Psoas muscle (tissue), 8 donors: Measurements from ENCODE around the gene CA10. TPM values are rescaled to one million over a fixed set of nuclear protein-coding genes. Genes with fewer than 3 reads are reported as not detected.

Experiments used
- ATAC-seq, 4 donors: fragments of 200-7000 bp; cut with Tn5 transposase; one replicate each; pipeline ENCODE4 v1.9.1; 2020; ENCODE audit warnings: moderate library complexity in 3 of 4, mild to moderate bottlenecking in 2 of 4
- DNase-seq, 2 donors: peaks; one replicate each; pipeline ENCODE4 v3.0.0-alpha.2; 2020
- H3K27ac ChIP-seq: fragments of 200-600 bp; one replicate; pipeline ENCODE4 v1.8.0; 2022
- H3K27me3 ChIP-seq, 3 donors: fragments of 200-600 bp in 1 of 3; one replicate each; pipeline versions ENCODE4 v1.6.1 to v1.8.0; 2013 to 2022; ENCODE audit warnings: low read length in 2 of 3, mild to moderate bottlenecking in 2 of 3, moderate library complexity in 1 of 3; ENCODE audit not compliant: insufficient read depth in 3 of 3
- H3K36me3 ChIP-seq, 2 donors: fragments of 200-600 bp in 1 of 2; one replicate each; pipeline versions ENCODE4 v1.6.1 to v1.8.0; 2013 to 2022; ENCODE audit warnings: low read depth in 1 of 2, mild to moderate bottlenecking in 1 of 2, moderate library complexity in 1 of 2; ENCODE audit not compliant: insufficient read depth in 1 of 2
- H3K4me1 ChIP-seq: fragments of 200-600 bp; one replicate; pipeline ENCODE4 v1.8.0; 2022
- H3K4me3 ChIP-seq: fragments of 200-600 bp; one replicate; pipeline ENCODE4 v1.8.0; 2022; ENCODE audit warnings: mild to moderate bottlenecking
- H3K9me3 ChIP-seq: fragments of 200-600 bp; one replicate; pipeline ENCODE4 v1.8.0; 2022
- CTCF ChIP-seq: fragments of 200-600 bp; IDR thresholded peaks from one replicate; pipeline ENCODE4 v1.8.0; 2022; ENCODE audit warnings: antibody characterized with exemption
- WGBS, 3 donors: extraction: QIAGEN DNeasy Blood & Tissue Kit; methylation state at CpG; one replicate each; pipeline versions ENCODE4 v1.1.6 to v1.1.7; 2013; 5-methylcytosine and 5-hydroxymethylcytosine counted together
- intact Hi-C, 2 donors: fragments of 100-400 bp; cut with DNase I; formaldehyde crosslinking; loops; one replicate each; pipeline versions ENCODE4 v1.11.0 to v1.14.2; 2022
- polyA plus RNA-seq, 3 donors: library from polyadenylated mRNA; stranded (reverse); fragments of 200-250 nt; gene quantifications; one replicate each; pipeline ENCODE4 v1.2.3, GENCODE V29; 2013
- total RNA-seq, 4 donors: library from RNA; stranded (reverse); fragmentation: NEBNext Ultra II Directional in 2 of 4; extraction: Animal tissue kit (Norgen Biotek cat#: 25700) in 2 of 4; gene quantifications; one replicate each; pipeline versions ENCODE4 v1.2.1 to v1.2.4, GENCODE V29; 2021 to 2023
- donor health status: healthy with polysubstance abuse.
- donor health status: DM: no; HTN: no; CAD: no; lungs with moderate emphysema.
- donor health status: Bipolar disorder and iron deficiency.
- donor health status: healthy.
- donor health status: DM: yes; HTN: yes; CAD: no.
- donor health status: DM: no; HTN: no; CAD: no.
- donor health status: DM: no; HTN: no; CAD: no.
- donor health status: DM: yes; HTN: yes; CAD: no.

The CA10 gene
- total and polyA plus RNA-seq, 7 donors, result 0.03 to 0.04 TPM; not detected in 5

- ATAC-seq (no peak), DNase-seq (no peak)
- H3K4me3 ChIP-seq, result no peak overlapping the region
- H3K9me3 ChIP-seq, result no peaks in the 10 kb centered on the region
- no peaks in the 10 kb centered on the region for H3K4me1 ChIP-seq
- no peak for TF ChIP-seq CTCF
- WGBS, 3 donors, result 56 to 72% (median 71%) methylated on average over 2 of the region's 2 CpGs
- intact Hi-C loops, result no loop called here
- no peaks in the 10 kb centered on the region for H3K27me3 ChIP-seq
- no peaks in the 10 kb centered on the region for H3K36me3 ChIP-seq
- H3K27ac ChIP-seq, result no peak overlapping the region
Measured at GRCh38 chr17:51604299-51605020, 554.1 kb downstream of the CA10 start.

GRCh38 chr17:51601622-51602261 lies 556.8 kb downstream of the CA10 start:
- ATAC-seq (no peak), DNase-seq (no peak)
- Histone ChIP-seq H3K4me1 (no peaks in the 10 kb centered on the region), H3K27me3 (no peaks in the 10 kb centered on the region), H3K36me3 (no peaks in the 10 kb centered on the region), H3K9me3 (no peaks in the 10 kb centered on the region), H3K4me3 (no peak overlapping the region), H3K27ac (no peak overlapping the region)
- no peak for TF ChIP-seq CTCF
- intact Hi-C loops, result no loop called here
- WGBS, 3 donors, result 84 to 88% (median 87%) methylated on average over 6 of the region's 6 CpGs

GRCh38 chr17:51598824-51599223 lies 559.7 kb downstream of the CA10 start:
- DNase-seq, result no peak
- Histone ChIP-seq H3K27ac (no peak overlapping the region), H3K27me3 (no peaks in the 10 kb centered on the region), H3K4me3 (no peak overlapping the region), H3K4me1 (no peaks in the 10 kb centered on the region), H3K9me3 (no peaks in the 10 kb centered on the region), H3K36me3 (no peaks in the 10 kb centered on the region)
- intact Hi-C loops, result no loop called here
- WGBS, 3 donors, result 64 to 82% (median 70%) methylated on average over 2 of the region's 2 CpGs
- no peak for TF ChIP-seq CTCF
- no peak for ATAC-seq

- no peaks in the 10 kb centered on the region for H3K9me3 ChIP-seq
- no peak for ATAC-seq
- H3K36me3 ChIP-seq, result no peaks in the 10 kb centered on the region
- no peak overlapping the region for H3K27ac ChIP-seq
- TF ChIP-seq CTCF, result no peak
- no peak overlapping the region for H3K4me3 ChIP-seq
- no peaks in the 10 kb centered on the region for H3K4me1 ChIP-seq
- 93 to 96% (median 94%) methylated on average over 4 of the region's 4 CpGs for WGBS, 3 donors
- no peak for DNase-seq
- no peaks in the 10 kb centered on the region for H3K27me3 ChIP-seq
- intact Hi-C loops, result no loop called here
Measured at GRCh38 chr17:51597345-51597744, 561.2 kb downstream of the CA10 start.
